DND-41 (cell line): ENCODE results near the gene ZC3H4.

Experiments used
- ATAC-seq: fragments of 200-7000 bp; cut with Tn5 transposase; 3 replicates; pipeline ENCODE4 v1.9.1; 2021; ENCODE audit warnings: low read depth; ENCODE audit not compliant: insufficient read depth
- DNase-seq: peaks from one replicate; pipeline ENCODE4 v3.0.0-alpha.2; 2020
- H2AFZ ChIP-seq: 2 replicates; pipeline ENCODE4 v1.6.0; 2012; ENCODE audit warnings: low read depth, low read length
- H3K27ac ChIP-seq: 2 replicates; pipeline ENCODE4 v1.5.1; 2012; ENCODE audit warnings: low read length, inconsistent platforms
- H3K27me3 ChIP-seq: fragments of 200-600 bp; sonication (generic); 2 replicates; pipeline ENCODE4 v1.6.0; 2012; ENCODE audit warnings: low read length, mild to moderate bottlenecking, inconsistent platforms; ENCODE audit not compliant: insufficient read depth, poor library complexity
- H3K36me3 ChIP-seq: 2 replicates; pipeline ENCODE4 v1.5.1; 2012; ENCODE audit warnings: low read length, inconsistent platforms; ENCODE audit not compliant: insufficient read depth
- H3K4me1 ChIP-seq: 2 replicates; pipeline ENCODE4 v1.5.1; 2012; ENCODE audit warnings: mild to moderate bottlenecking, low read length; ENCODE audit not compliant: insufficient read depth
- H3K4me2 ChIP-seq: 2 replicates; pipeline ENCODE4 v1.6.0; 2012; ENCODE audit warnings: mild to moderate bottlenecking, moderate library complexity, low read length, inconsistent platforms; ENCODE audit not compliant: insufficient read depth
- H3K4me3 ChIP-seq, 2 experiments: fragments of 200-600 bp in 1 of 2; shearing (Covaris generic) in 1 of 2; 2 replicates each; pipeline ENCODE4 v1.5.1; 2012 to 2016; ENCODE audit warnings: inconsistent platforms in 2 of 2, low read length in 2 of 2, mild to moderate bottlenecking in 2 of 2, low read depth in 1 of 2, moderate library complexity in 1 of 2
- H3K79me2 ChIP-seq: 2 replicates; pipeline ENCODE4 v1.6.0; 2012; ENCODE audit warnings: low read length, inconsistent platforms; ENCODE audit not compliant: insufficient read depth
- H3K9ac ChIP-seq: 2 replicates; pipeline ENCODE4 v1.6.0; 2012; ENCODE audit warnings: low read depth, mild to moderate bottlenecking, inconsistent platforms, low read length, moderate library complexity
- H3K9me3 ChIP-seq: 2 replicates; pipeline ENCODE4 v1.5.1; 2012; ENCODE audit warnings: low read length, moderate library complexity, mild to moderate bottlenecking, inconsistent platforms; ENCODE audit not compliant: insufficient read depth, severe bottlenecking
- H4K20me1 ChIP-seq: 2 replicates; pipeline ENCODE4 v1.6.0; 2012; ENCODE audit warnings: low read length; ENCODE audit not compliant: insufficient read depth
- CTCF ChIP-seq: IDR thresholded peaks from 2 replicates; pipeline ENCODE4 v1.5.1; 2012; ENCODE audit warnings: borderline replicate concordance, low read length, moderate library complexity, mild to moderate bottlenecking; ENCODE audit not compliant: poor library complexity, severe bottlenecking; ENCODE audit errors: extremely low read depth
- EZH2 ChIP-seq: IDR thresholded peaks from 3 replicates; pipeline ENCODE4 v1.6.1; 2012; ENCODE audit warnings: borderline replicate concordance, low read depth, mild to moderate bottlenecking, moderate library complexity, low read length, inconsistent platforms; ENCODE audit not compliant: severe bottlenecking

Gene ZC3H4

GRCh38 chr19:47089767-47090350 lies 23.7 kb downstream of the ZC3H4 start:
- no peak overlapping the region for H3K9ac ChIP-seq
- peaks cover 95% of the 10 kb centered on the region for H3K36me3 ChIP-seq
- peaks cover 53% of the 10 kb centered on the region for H3K79me2 ChIP-seq
- ATAC-seq (no peak), DNase-seq (no peak)
- peaks cover 38% of the 10 kb centered on the region for H4K20me1 ChIP-seq
- H3K27me3 ChIP-seq: no peaks in the 10 kb centered on the region
- TF ChIP-seq CTCF (no peak), EZH2 (no peak)
- no peak overlapping the region for H3K4me3 ChIP-seq
- no peaks in the 10 kb centered on the region for H3K9me3 ChIP-seq
- peaks cover 6% of the 10 kb centered on the region for H3K4me1 ChIP-seq
- no peak overlapping the region for H3K4me2 ChIP-seq
- H3K27ac ChIP-seq: no peak overlapping the region; the same call in 1 of the 2 replicates
- H2AFZ ChIP-seq: no peak overlapping the region

- Histone ChIP-seq H3K27ac (no peak overlapping the region), H3K4me2 (no peak overlapping the region), H3K4me1 (no peaks in the 10 kb centered on the region), H3K27me3 (no peaks in the 10 kb centered on the region), H3K9me3 (no peaks in the 10 kb centered on the region), H3K79me2 (peaks cover 25% of the 10 kb centered on the region), H2AFZ (no peak overlapping the region), H4K20me1 (peaks cover 19% of the 10 kb centered on the region), H3K4me3 (no peak overlapping the region), H3K9ac (no peak overlapping the region), H3K36me3 (peaks cover 99% of the 10 kb centered on the region)
- no peak for TF ChIP-seq EZH2
- TF ChIP-seq CTCF: no peak
- ATAC-seq (no peak), DNase-seq (no peak)
Observed at GRCh38 chr19:47086280-47086679, 27.3 kb downstream of the ZC3H4 start.

- Histone ChIP-seq H3K79me2 (peaks cover 12% of the 10 kb centered on the region), H4K20me1 (peaks cover 11% of the 10 kb centered on the region), H3K9ac (no peak overlapping the region), H3K27ac (no peak overlapping the region), H3K4me1 (no peaks in the 10 kb centered on the region), H3K4me2 (no peak overlapping the region), H2AFZ (no peak overlapping the region), H3K36me3 (peaks cover 99% of the 10 kb centered on the region), H3K4me3 (no peak overlapping the region), H3K9me3 (no peaks in the 10 kb centered on the region), H3K27me3 (no peaks in the 10 kb centered on the region)
- DNase-seq: no peak
- TF ChIP-seq CTCF (no peak), EZH2 (no peak)
- no peak for ATAC-seq
Observed at GRCh38 chr19:47084879-47085439, 28.6 kb downstream of the ZC3H4 start.
